Measurements from ENCODE around the gene CLOCK.

The CLOCK gene

GRCh38 chr4:55539658-55540057 is 7.1 kb downstream of the CLOCK start:
- DNase-seq, result no peak

- DNase-seq, result no peak
Observed at GRCh38 chr4:55538531-55538930, 8.2 kb downstream of the CLOCK start.

DNA sequence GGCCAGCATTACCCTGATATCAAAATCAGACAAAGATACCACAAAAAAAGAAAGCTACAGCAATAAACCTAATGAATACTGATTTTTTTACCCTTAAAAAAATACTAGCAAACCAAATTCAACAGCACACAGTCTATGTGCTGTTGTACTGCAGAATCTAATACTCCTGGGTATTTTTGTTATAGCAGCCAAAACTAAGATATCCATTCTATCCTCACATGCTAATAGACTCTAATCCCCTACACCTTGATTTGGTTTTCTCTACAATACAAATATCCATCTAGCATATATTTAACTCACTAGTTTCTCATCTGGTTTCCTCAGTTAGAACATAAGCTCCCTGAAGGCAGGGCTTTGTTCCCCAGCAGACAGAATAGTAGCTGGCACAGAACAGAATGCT is 12.4 kb downstream of the CLOCK start:
- no peak for DNase-seq

GRCh38 chr4:55530691-55531090 is 16.0 kb downstream of the CLOCK start:
- DNase-seq, result no peak

GRCh38 chr4:55530167-55530566 is 16.5 kb downstream of the CLOCK start:
- no peak for DNase-seq

DNA sequence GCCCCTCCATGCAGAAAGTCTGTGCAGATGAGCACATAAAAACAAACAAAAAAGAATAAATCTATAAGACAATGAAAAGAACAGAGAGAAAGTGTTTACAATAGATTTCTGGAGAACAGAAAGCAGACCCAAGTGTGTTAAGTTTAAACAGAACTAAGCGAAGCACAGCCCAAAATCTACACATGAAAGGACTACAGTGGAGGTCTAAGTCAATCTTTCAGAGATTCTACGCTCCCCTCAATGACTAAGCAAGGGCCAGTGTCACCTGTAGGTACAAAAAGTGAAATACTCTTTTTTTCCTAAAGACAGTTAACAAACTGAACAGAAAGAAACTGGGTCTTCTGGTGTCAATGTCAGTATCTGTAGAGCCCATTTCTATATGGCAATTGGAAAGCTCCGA is 18.2 kb downstream of the CLOCK start:
- no peak for DNase-seq

DNA sequence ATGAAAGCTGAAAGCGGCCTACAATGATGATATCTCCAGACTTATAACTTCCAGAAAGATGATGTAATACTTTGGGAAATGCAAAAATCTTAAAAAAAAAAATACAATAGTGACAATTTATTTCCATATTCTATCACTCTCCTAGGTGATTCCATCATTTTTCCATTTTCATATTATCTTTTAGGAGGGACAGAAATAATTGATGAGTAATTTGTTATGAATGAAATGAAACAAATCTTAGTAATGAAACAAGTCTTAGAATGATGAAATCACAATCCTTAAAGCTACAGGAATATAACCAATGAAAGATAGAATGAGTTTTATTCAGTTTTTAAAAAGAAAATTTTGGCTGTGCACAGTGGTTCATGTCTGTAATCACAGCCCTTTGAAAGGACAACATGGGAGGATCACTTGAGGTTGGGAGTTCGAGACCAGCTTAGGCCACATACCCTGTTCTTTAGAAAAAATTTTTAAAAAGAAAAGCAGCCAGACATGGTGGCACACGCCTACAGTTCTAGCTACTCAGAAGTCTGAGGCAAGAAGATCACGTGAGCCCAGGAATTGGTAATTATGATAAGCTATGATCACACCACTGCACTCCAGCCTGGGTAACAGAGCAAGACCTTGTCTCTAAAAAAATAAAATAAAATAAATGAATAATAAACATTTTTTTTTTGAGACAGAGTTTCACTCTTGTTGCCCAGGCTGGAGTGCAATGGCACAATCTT is 21.7 kb downstream of the CLOCK start:
- no peak for DNase-seq

GRCh38 chr4:55518442-55518841 is 28.3 kb downstream of the CLOCK start:
- DNase-seq, result no peak

DNA sequence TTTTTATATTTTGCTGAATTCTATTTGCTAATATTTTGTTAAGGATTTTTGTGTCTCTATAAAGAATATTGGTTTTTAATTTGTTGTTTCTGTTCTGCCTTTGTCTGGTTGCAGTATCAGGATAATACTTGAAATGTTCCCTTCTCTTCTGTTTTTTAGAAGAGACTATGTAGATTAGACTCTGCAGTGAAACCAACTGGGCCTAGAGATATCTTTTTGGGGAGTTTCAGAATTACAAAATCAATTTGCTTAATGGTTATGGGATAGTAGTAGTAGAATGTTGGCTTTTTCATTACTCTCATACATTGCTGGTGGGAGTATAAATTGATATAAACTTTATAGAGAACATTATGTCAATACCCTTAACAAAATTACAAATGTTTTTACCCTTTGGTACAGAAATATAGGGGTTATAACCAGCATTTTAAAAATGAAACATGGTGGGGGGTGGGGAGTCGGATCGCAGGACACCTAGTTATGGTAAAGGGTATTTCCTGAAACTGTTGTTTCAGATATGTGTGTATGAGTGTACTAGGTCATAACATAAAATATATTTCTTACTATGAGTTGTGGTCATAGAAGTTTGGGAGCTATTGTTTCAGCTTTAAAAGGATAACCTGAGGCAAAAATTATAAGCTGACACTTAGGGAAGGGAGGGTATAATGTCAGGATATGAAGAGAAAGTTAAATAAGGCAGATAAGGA is 29.0 kb downstream of the CLOCK start:
- no peak for DNase-seq

DNA sequence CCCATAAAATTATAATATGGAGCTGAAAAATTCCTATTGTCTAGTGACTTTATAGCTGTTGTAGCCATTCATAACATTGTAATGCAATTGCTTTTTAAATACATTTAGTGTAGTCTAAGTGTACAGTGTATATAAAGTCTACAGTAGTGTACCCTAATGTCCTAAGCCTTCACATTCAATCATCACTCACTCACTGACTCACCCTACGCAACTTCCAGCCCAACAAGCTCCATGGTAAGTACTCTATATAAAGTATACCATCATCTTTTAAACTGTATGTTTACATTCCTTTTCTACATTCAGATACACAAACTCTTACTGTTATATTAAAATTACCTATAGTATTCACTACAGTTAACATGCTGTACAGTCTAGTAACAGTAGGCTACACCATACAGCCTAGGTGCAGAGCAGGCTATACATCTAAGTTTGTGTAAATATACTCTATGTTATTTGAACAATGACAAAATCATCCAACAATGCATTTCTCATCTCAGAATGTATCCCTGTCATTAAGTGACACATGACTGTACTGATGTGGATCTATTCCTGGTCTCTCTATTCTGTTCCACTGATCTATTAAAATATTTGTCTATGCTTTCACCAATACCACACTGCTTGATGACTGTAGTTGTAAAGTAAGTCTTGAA is 33.7 kb downstream of the CLOCK start:
- DNase-seq, result peak; percentile 44

DNA sequence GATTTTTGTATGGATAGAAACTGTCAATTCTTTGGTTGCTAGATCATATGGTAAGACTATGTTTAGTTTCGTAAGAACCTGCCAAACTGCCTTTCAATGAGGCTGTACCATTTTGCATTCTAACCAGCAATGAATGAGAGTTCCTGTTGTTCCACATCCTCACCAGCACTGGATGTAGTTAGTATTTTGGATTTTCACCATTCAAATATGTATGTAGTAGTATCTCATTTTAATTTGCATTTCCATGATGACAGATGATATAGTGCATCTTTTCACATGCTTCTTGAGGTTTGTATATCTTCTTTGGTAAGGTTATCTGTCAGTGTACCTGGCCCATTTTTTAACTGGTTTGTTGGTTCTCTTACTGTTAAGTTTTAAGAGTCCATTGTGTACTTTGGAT is 34.6 kb downstream of the CLOCK start:
- no peak for DNase-seq

DNA sequence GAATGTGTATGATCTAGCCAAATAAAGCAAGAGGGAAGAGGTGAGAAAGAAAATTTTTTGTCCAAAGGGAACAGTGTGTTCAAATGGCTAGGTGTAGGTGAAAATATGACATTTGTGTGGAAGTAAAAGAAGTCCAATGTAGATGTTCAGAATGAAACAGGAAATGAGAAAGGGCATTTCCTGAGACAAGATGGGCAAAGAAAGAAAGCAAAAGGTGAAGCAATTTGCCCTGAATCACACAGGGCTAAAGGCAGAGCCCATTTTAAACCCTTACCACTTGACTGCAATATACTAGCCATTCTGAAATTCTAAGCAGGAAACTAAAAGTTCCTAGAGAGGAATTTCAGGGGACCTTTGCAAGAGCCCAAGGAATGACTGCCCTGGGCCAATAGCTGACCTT is 36.0 kb downstream of the CLOCK start:
- DNase-seq, result no peak

DNA sequence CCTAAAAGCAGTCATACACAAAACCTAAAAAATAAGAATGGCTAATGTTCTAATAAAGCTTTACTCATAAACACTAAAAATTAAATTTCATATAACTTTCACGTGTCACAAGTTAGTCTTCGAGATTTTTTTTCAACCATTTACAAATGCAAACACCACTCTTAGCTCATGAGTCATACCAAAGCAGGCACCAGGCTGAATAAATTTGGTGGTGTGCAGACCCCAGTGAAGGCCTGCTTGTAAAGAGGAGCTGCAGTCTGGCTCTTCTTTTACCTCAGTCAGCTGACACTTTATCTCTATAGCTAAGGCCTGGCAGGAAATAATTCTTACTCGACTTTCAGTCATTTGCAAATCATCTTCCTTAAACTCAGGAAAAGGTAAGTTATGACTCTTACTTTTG is 37.4 kb downstream of the CLOCK start:
- DNase-seq, result no peak

- no peak for DNase-seq
Observed at GRCh38 chr4:55507612-55508011, 39.1 kb downstream of the CLOCK start.

DNA sequence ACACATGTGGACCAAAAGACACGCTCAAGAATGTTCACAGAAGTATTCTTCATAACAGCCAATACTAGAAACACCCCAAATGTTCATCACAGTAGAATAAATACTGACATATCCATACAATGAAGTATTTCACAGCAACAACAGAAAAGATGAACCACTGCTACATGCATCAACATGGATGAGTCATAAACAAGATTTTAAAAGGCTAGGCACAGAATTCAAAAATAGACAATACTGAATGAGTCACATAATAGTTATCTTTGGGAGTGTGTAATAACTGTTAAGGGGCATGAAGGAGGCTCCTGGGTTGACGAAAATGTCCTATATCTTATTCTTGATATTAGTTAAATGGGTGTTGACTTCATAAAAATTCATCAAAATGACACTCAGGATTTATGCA is 43.5 kb downstream of the CLOCK start:
- peak; percentile 10 for DNase-seq

DNA sequence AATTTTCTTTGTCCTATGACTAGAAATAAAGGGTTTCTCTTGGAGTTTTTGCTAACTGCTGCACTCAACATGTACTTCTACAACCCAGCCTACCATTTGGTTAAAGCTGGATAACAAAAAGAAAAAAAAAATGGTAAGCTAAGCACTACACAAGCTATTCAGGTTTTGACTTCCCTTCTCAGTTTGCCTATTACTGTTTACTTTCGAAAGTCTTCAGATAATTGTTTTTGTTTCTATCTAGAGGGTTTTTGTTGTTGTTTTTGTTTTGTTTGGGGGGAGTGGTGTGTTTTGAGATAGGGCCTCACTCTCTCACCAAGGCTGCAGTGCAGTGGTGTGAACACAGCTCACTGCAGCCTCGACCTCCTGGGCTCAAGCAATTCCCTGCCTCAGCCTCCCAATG is 46.6 kb downstream of the CLOCK start:
- no peak for DNase-seq

- no peak for DNase-seq
Observed at GRCh38 chr4:55499495-55499894, 47.2 kb downstream of the CLOCK start.

DNA sequence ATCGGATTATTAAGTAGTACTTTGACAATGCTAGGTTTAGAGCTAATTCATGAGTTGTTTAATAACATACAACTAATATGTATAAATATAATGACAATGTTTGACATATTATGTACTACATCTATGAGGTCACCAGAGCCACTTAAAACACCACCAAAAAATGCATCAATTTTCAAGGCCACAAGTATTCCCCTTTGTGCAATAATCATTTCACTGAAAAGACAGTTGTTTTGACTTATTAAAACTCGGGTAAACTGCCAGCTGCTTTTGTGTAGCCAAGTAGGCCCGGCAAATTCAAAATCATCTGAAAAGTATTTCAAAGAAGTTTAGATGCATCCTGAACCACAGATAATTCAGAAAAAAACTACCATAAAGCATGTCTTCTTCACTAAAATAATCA is 48.7 kb downstream of the CLOCK start:
- DNase-seq, result no peak

- no peak for DNase-seq
Observed at GRCh38 chr4:55491486-55491885, 55.2 kb downstream of the CLOCK start.

DNA sequence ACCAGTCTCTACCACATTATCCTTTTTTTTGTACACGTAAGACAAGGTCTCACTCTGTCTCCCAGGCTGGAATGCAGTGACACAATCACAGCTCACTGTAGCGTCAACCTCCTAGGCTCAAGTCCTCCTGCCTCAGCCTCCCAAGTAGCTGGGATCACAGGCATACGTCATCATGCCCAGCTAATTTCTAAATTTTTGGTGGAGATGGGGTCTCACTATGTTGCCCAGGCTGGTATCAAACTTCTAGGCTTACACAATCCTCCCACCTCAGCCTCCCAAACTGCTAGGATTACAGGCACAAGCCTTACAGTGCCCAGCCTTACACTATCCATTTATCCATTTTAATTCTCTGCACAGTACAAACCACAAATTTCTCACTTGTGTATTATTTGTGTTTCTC is 58.0 kb downstream of the CLOCK start:
- DNase-seq, result no peak

DNA sequence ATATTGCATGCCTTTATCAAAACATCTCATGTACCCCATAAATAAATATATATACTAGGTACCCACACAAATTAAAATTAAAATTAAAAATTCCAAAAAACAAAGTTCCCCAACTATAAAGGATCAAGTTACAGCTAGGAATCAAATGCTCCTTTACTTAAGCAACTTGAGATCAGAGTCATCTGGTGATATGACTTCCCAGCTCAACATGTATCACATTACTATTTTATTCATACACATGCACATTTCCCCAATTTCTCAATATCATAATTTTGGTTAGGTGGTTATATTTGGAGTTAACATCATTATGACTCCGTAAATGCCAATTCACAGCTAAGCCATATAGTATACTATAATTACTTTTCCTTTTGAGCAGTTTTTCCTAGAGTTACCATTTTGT is 60.9 kb downstream of the CLOCK start:
- DNase-seq, result no peak

DNA sequence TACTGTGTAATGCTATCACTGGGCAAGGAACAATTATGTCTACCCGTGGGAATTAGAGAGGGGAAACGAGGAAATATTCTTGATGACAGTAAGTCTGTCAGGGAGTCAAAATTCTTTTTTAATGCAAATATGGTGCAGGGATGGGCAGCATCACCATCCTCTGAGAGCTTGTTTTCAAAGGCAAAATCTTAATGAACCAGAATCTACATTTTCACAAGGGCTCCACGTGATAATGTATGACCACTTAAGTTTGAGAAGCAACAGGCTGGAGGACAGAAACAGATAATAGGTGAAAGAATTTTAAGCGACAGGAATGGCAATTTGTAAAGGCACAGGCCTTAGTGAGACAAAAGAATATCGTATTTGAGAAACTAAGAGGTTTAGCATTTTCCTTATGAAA is 63.4 kb downstream of the CLOCK start:
- no peak for DNase-seq

GRCh38 chr4:55475394-55476243 is 71.1 kb downstream of the CLOCK start:
- no peak for DNase-seq

Data from DMS53 (cell line).